H1 (cell line): ENCODE results near the gene TMEM176B. TPM values are rescaled to one million over a fixed set of nuclear protein-coding genes. Genes with fewer than 3 reads are reported as not detected.

Experiments
- CTCF ChIA-PET: fragments of 300-600 bp; sonication (Branson Sonifier 250); formaldehyde crosslinking; loops from one replicate; lab custom pipeline; 2021; ENCODE audit not compliant: partially characterized antibody; lab: Charles Lee
- POLR2A ChIA-PET: fragments of 300-600 bp; sonication (Branson Sonifier 250); formaldehyde crosslinking; loops from one replicate; lab custom pipeline; 2021; ENCODE audit warnings: inconsistent platforms; ENCODE audit not compliant: partially characterized antibody; lab: Charles Lee
- DNase-seq, 2 experiments: peaks; one replicate each; pipeline versions ENCODE4 v3.0.0 to v3.0.0-alpha.2; 2010 to 2022; ENCODE audit warnings: low spot score in 2 of 2, low read depth in 1 of 2, mixed read lengths in 1 of 2
- FAIRE-seq: peaks from 2 replicates; lab custom pipeline; 2011; peaks lifted over from hg19 to GRCh38; lab: Jason Lieb, UNC
- H2AFZ ChIP-seq: 2 replicates; pipeline ENCODE4 v1.8.1; 2012; ENCODE audit warnings: low read length, inconsistent platforms
- H2AK5ac ChIP-seq: 2 replicates; pipeline ENCODE4 v1.6.1; 2013; ENCODE audit warnings: low read depth, low read length
- H2BK120ac ChIP-seq: replicated peaks from 2 replicates; pipeline ENCODE3; 2013; ENCODE audit warnings: low read depth, low read length, inconsistent platforms
- H2BK12ac ChIP-seq: 2 replicates; pipeline ENCODE4 v1.6.1; 2013; ENCODE audit warnings: low read depth, low read length
- H2BK15ac ChIP-seq: 2 replicates; pipeline ENCODE4 v1.6.1; 2013; ENCODE audit warnings: low read length
- H2BK20ac ChIP-seq: 2 replicates; pipeline ENCODE4 v1.6.1; 2013; ENCODE audit warnings: low read length
- H2BK5ac ChIP-seq: 2 replicates; pipeline ENCODE4 v1.6.1; 2013; ENCODE audit warnings: low read depth, low read length
- H3K14ac ChIP-seq: 2 replicates; pipeline ENCODE4 v1.6.1; 2013; ENCODE audit warnings: inconsistent platforms; ENCODE audit not compliant: insufficient read length
- H3K18ac ChIP-seq: 2 replicates; pipeline ENCODE4 v1.6.1; 2013; ENCODE audit warnings: low read length; ENCODE audit errors: extremely low read depth
- H3K23ac ChIP-seq: 2 replicates; pipeline ENCODE4 v1.6.1; 2013; ENCODE audit warnings: inconsistent platforms; ENCODE audit not compliant: insufficient read length
- H3K23me2 ChIP-seq: 2 replicates; pipeline ENCODE4 v1.6.1; 2013; ENCODE audit warnings: low read depth, low read length
- H3K27ac ChIP-seq: 2 replicates; pipeline ENCODE4 v1.6.1; 2011; ENCODE audit warnings: low read depth, low read length, inconsistent platforms
- H3K27me3 ChIP-seq, 4 experiments: replicated peaks in 1 of 4; 1 replicate in 1 of 4; 2 replicates in 3 of 4; pipeline versions ENCODE4 v1.6.1 to v1.8.1; 2011 to 2013; ENCODE audit warnings: low read length in 3 of 4, mild to moderate bottlenecking in 3 of 4, inconsistent platforms in 2 of 4, mixed read lengths in 2 of 4, moderate library complexity in 1 of 4; ENCODE audit not compliant: control insufficient read depth in 3 of 4, insufficient read depth in 3 of 4; ENCODE audit errors: extremely low read depth in 1 of 4
- H3K36me3 ChIP-seq, 4 experiments: 2 replicates each; pipeline versions ENCODE4 v1.6.1 to v1.8.1; 2011 to 2013; ENCODE audit warnings: mild to moderate bottlenecking in 4 of 4, low read length in 3 of 4, moderate library complexity in 2 of 4, control low read depth in 1 of 4, inconsistent platforms in 1 of 4; ENCODE audit not compliant: insufficient read depth in 4 of 4, control insufficient read depth in 2 of 4
- H3K4ac ChIP-seq: replicated peaks from 2 replicates; pipeline ENCODE3; 2013; ENCODE audit warnings: low read length, low read depth, mixed read lengths, inconsistent platforms; ENCODE audit not compliant: insufficient read length
- H3K4me1 ChIP-seq, 4 experiments: replicated peaks in 1 of 4; 1 replicate in 1 of 4; 2 replicates in 3 of 4; pipeline versions ENCODE4 v1.6.1 to v1.8.1; 2011 to 2013; ENCODE audit warnings: low read length in 3 of 4, inconsistent platforms in 2 of 4, mixed read lengths in 1 of 4; ENCODE audit not compliant: insufficient read depth in 4 of 4, control insufficient read depth in 3 of 4
- H3K4me2 ChIP-seq, 2 experiments: 2 replicates each; pipeline versions ENCODE4 v1.6.1 to v1.8.1; 2011 to 2013; ENCODE audit warnings: low read depth in 2 of 2, low read length in 2 of 2, control low read depth in 1 of 2, inconsistent platforms in 1 of 2, mild to moderate bottlenecking in 1 of 2; ENCODE audit not compliant: insufficient read depth in 1 of 2
- H3K4me3 ChIP-seq, 4 experiments: fragments of 200-600, 300-600 bp in 1 of 4; sonication (generic), shearing (Covaris generic), sonication (Bioruptor Twin) in 1 of 4; 2 replicates each; pipeline versions ENCODE4 v1.5.1 to v1.8.1; 2011 to 2016; ENCODE audit warnings: low read length in 4 of 4, low read depth in 3 of 4, control low read depth in 2 of 4, inconsistent platforms in 2 of 4, mild to moderate bottlenecking in 2 of 4, mixed read lengths in 1 of 4, moderate library complexity in 1 of 4; ENCODE audit not compliant: insufficient read depth in 2 of 4; ENCODE audit errors: extremely low read depth in 1 of 4
- H3K56ac ChIP-seq: replicated peaks from 2 replicates; pipeline ENCODE3; 2013; ENCODE audit warnings: low read depth, mild to moderate bottlenecking, mixed read lengths, low read length, inconsistent platforms; ENCODE audit not compliant: insufficient read length
- H3K79me1 ChIP-seq: 2 replicates; pipeline ENCODE4 v1.6.1; 2013; ENCODE audit warnings: low read depth, low read length, control low read depth
- H3K79me2 ChIP-seq, 2 experiments: 2 replicates each; pipeline versions ENCODE4 v1.6.1 to v1.8.1; 2012 to 2013; ENCODE audit warnings: low read length in 2 of 2, mild to moderate bottlenecking in 2 of 2, inconsistent platforms in 1 of 2; ENCODE audit not compliant: insufficient read depth in 2 of 2, control insufficient read depth in 1 of 2
- H3K9ac ChIP-seq, 4 experiments: replicated peaks in 1 of 4; 1 replicate in 1 of 4; 2 replicates in 3 of 4; pipeline versions ENCODE4 v1.6.1 to v1.8.1; 2011 to 2013; ENCODE audit warnings: low read depth in 3 of 4, low read length in 3 of 4, control low read depth in 2 of 4, mild to moderate bottlenecking in 2 of 4, moderate library complexity in 2 of 4, inconsistent platforms in 1 of 4; ENCODE audit errors: extremely low read depth in 1 of 4
- H3K9me3 ChIP-seq, 2 experiments: 2 replicates each; pipeline versions ENCODE4 v1.6.1 to v1.8.1; 2012 to 2013; ENCODE audit warnings: mild to moderate bottlenecking in 2 of 2, moderate library complexity in 2 of 2, control low read depth in 1 of 2, inconsistent platforms in 1 of 2, low read depth in 1 of 2, low read length in 1 of 2, mixed read lengths in 1 of 2; ENCODE audit not compliant: insufficient read depth in 2 of 2
- H4K20me1 ChIP-seq, 2 experiments: replicated peaks in 1 of 2; 2 replicates each; pipeline versions ENCODE3 to v1.8.1; 2011 to 2013; ENCODE audit warnings: inconsistent platforms in 2 of 2, low read length in 2 of 2, mild to moderate bottlenecking in 1 of 2; ENCODE audit not compliant: insufficient read depth in 2 of 2, control insufficient read depth in 1 of 2
- H4K5ac ChIP-seq: 2 replicates; pipeline ENCODE4 v1.6.1; 2013; ENCODE audit warnings: low read length, low read depth, mixed read lengths, inconsistent platforms; ENCODE audit not compliant: insufficient read length
- H4K8ac ChIP-seq: 2 replicates; pipeline ENCODE4 v1.8.0; 2013; ENCODE audit warnings: mild to moderate bottlenecking, moderate library complexity, low read length, inconsistent platforms; ENCODE audit not compliant: insufficient read depth; ENCODE audit errors: extremely low read depth
- H4K91ac ChIP-seq: replicated peaks from 2 replicates; pipeline ENCODE3; 2013; ENCODE audit warnings: low read length, mixed read lengths, inconsistent platforms; ENCODE audit not compliant: insufficient read length
- ASH2L ChIP-seq: fragments of 200-600, 300-600 bp; sonication (generic); IDR thresholded peaks from one replicate; pipeline ENCODE4 v1.7.1; 2017; ENCODE audit warnings: low read length
- CREB1 ChIP-seq: IDR thresholded peaks from 2 replicates; pipeline ENCODE4 v1.6.1; 2012; ENCODE audit warnings: inconsistent platforms
- EP300 ChIP-seq, 2 experiments: IDR thresholded peaks; 1 replicate in 1 of 2; 2 replicates in 1 of 2; pipeline ENCODE4 v1.6.1; 2011 to 2012; ENCODE audit warnings: low read depth in 2 of 2, low read length in 2 of 2, mild to moderate bottlenecking in 2 of 2, borderline replicate concordance in 1 of 2, inconsistent platforms in 1 of 2, moderate library complexity in 1 of 2
- EZH2 ChIP-seq: fragments of 200-600 bp; sonication (generic); IDR thresholded peaks from 2 replicates; pipeline ENCODE4 v1.7.1; 2012; ENCODE audit warnings: low read depth, mild to moderate bottlenecking, moderate library complexity, low read length, inconsistent platforms; ENCODE audit not compliant: severe bottlenecking
- KDM1A ChIP-seq: fragments of 200-600, 300-600 bp; sonication (generic); IDR thresholded peaks from 2 replicates; pipeline ENCODE4 v1.7.1; 2016; ENCODE audit warnings: mild to moderate bottlenecking, low read length, borderline replicate concordance
- NANOG ChIP-seq: IDR thresholded peaks from 2 replicates; pipeline ENCODE4 v1.6.1; 2011; ENCODE audit warnings: low read length, low read depth, mild to moderate bottlenecking, inconsistent platforms; ENCODE audit not compliant: insufficient read depth, poor library complexity, severe bottlenecking
- NRF1 ChIP-seq: IDR thresholded peaks from 2 replicates; pipeline ENCODE4 v1.6.1; 2011; ENCODE audit warnings: mild to moderate bottlenecking, low read depth, low read length, improper control_type of control experiment
- POU5F1 ChIP-seq: IDR thresholded peaks from 2 replicates; pipeline ENCODE4 v1.6.1; 2011; ENCODE audit warnings: low read depth, mild to moderate bottlenecking, low read length, moderate library complexity
- SP1 ChIP-seq: IDR thresholded peaks from 2 replicates; pipeline ENCODE4 v1.6.1; 2011; ENCODE audit warnings: low read depth, low read length
- SUZ12 ChIP-seq: fragments of 200-600 bp; sonication (generic); IDR thresholded peaks from 2 replicates; pipeline ENCODE4 v1.6.1; 2012; ENCODE audit warnings: mild to moderate bottlenecking, inconsistent platforms, low read length, moderate library complexity, mixed read lengths
- TBP ChIP-seq: IDR thresholded peaks from 2 replicates; pipeline ENCODE4 v1.6.1; 2011; ENCODE audit warnings: low read depth, low read length, improper control_type of control experiment
- WGBS, 2 experiments: shearing (Covaris generic) in 1 of 2; methylation state at CpG; one replicate each; pipeline versions ENCODE4 v1.1.6 to v1.1.7; 2013 to 2015; ENCODE audit warnings: low lambda C conversion rate in 2 of 2, mixed read lengths in 2 of 2, inconsistent platforms in 1 of 2, low coverage in 1 of 2, missing lambda C conversion rate in 1 of 2; ENCODE audit not compliant: insufficient replicate concordance in 2 of 2, insufficient coverage in 1 of 2, insufficient read length in 1 of 2; ENCODE audit errors: extremely low coverage in 1 of 2, missing lambda C conversion rate in 1 of 2; 5-methylcytosine and 5-hydroxymethylcytosine counted together
- polyA plus RNA-seq, 7 experiments: library from polyadenylated mRNA; depleted of rRNA in 3 of 7; stranded (reverse) in 5 of 7; unstranded in 2 of 7; fragments of >200 nt in 5 of 7; fragments of 200-250 nt in 2 of 7; gene quantifications; 1 replicate in 5 of 7; 2 replicates in 1 of 7; 4 replicates in 1 of 7; pipeline versions ENCODE4 v1.2.1 to v1.2.3, GENCODE V29; 2011 to 2013; ENCODE audit warnings: missing spikeins in 2 of 7, mixed read lengths in 2 of 7
- total RNA-seq: library from RNA; stranded (reverse); fragmentation: NEBNext Ultra II Directional; extraction: Animal tissue kit (Norgen Biotek cat#: 25700); gene quantifications from 2 replicates; pipeline ENCODE4 v1.2.1, GENCODE V29; 2021
- TF ChIP-seq, protein P1 (sequence below): IDR thresholded peaks from 2 replicates; pipeline ENCODE4 v1.6.1; 2012; ENCODE audit warnings: inconsistent platforms
- TF ChIP-seq, protein P2 (sequence below): IDR thresholded peaks from 2 replicates; pipeline ENCODE4 v1.6.1; 2012; ENCODE audit warnings: inconsistent platforms

TMEM176B gene
- total and polyA plus RNA-seq, 2 of the 8 experiments (the other 6 are each of a cell fraction or from before 2014, with no cell fraction given) = 1.2 to 2.1 TPM

DNA sequence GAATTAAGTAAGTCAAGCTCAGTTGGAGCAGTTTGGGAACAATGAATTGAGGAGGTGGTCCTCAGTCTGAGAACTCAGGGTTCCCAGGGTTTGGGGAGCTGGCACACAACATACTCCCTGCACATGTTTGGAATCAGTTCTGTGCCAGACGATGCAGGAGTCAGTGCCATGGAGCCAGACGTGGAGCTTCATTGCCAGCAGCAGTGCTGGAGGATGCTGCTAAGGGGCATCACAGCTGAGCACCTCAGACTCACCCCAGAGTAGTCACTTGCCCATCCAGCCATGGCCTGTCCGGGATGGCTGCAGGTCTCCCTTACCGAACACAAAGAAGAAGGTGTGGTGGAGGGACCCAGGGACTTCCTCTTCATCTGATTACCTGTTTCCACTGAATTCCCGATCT, 55.1 kb downstream of the TMEM176B start:
- Histone ChIP-seq H2BK15ac (no peak overlapping the region), H2BK120ac (no peak overlapping the region), H3K4ac (no peak overlapping the region), H3K18ac (no peak overlapping the region), H3K14ac (no peak overlapping the region), H2AK5ac (no peak overlapping the region), H3K79me2 (no peaks in the 10 kb centered on the region), H3K4me3 (no peak overlapping the region), H3K36me3 (no peaks in the 10 kb centered on the region), H3K27ac (no peak overlapping the region), H3K4me2 (no peak overlapping the region), H2BK20ac (no peak overlapping the region), H4K91ac (no peak overlapping the region), H2BK5ac (no peak overlapping the region), H4K20me1 (peaks cover 0 to 8% of the 10 kb centered on the region in 2 experiments), H3K56ac (no peak overlapping the region), H4K5ac (no peak overlapping the region), H4K8ac (no peak overlapping the region), H3K23ac (no peak overlapping the region), H3K27me3 (peaks cover 40 to 86% (median 74%) of the 10 kb centered on the region in 4 experiments), H3K9ac (no peak overlapping the region), H2AFZ (no peak overlapping the region), H2BK12ac (no peak overlapping the region), H3K79me1 (no peaks in the 10 kb centered on the region), H3K9me3 (peaks cover 0 to under 1% of the 10 kb centered on the region in 2 experiments; a peak in 1 of 4 replicates), H3K4me1 (no peaks in the 10 kb centered on the region), H3K23me2 (no peaks in the 10 kb centered on the region)
- no peak for DNase-seq
- WGBS, 2 experiments = 78% methylated on average over 5 of the region's 5 CpGs; no CpG with 5 or more reads in 1 of the 2 experiments
- FAIRE-seq = no peak
- CTCF ChIA-PET = interaction anchor here (0.9 to 2.6 kb wide), 8 partner anchors 9 to 405 kb away, joined by 3 to 11 read pairs (median 4); partner anchors contain the start of genes GIMAP1 and GIMAP8
- POLR2A ChIA-PET = no interaction called here
- TF ChIP-seq KDM1A (no peak), CREB1 (no peak), SUZ12 (no peak), POU5F1 (no peak), NANOG (no peak), TBP (no peak), ASH2L (no peak), EP300 (IDR thresholded peaks at IDR 0.05; ENCODE audit: borderline replicate concordance in 1 of 2, low read depth in 2 of 2, low read length in 2 of 2) (no peak), NRF1 (no peak), SP1 (no peak), EZH2 (no peak)
- TF ChIP-seq, protein P1, sequence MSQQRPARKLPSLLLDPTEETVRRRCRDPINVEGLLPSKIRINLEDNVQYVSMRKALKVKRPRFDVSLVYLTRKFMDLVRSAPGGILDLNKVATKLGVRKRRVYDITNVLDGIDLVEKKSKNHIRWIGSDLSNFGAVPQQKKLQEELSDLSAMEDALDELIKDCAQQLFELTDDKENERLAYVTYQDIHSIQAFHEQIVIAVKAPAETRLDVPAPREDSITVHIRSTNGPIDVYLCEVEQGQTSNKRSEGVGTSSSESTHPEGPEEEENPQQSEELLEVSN = no peak
- TF ChIP-seq, protein P2, sequence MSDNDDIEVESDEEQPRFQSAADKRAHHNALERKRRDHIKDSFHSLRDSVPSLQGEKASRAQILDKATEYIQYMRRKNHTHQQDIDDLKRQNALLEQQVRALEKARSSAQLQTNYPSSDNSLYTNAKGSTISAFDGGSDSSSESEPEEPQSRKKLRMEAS = no peak
